Sigmoid colon (tissue), 4 donors: ENCODE results near the gene ELAPOR1.

Source experiments
- EP300 ChIP-seq, 4 donors: sonication (generic); formaldehyde crosslinking; IDR thresholded peaks; one replicate each; pipeline ENCODE4 v1.6.1; 2017; ENCODE audit warnings: antibody characterized with exemption in 4 of 4
- POLR2A ChIP-seq, 2 donors: fragments of 450-650 bp; IDR thresholded peaks; one replicate each; pipeline ENCODE4 v1.6.1; 2016; ENCODE audit warnings: antibody characterized with exemption in 2 of 2, mild to moderate bottlenecking in 2 of 2, moderate library complexity in 2 of 2

DNA sequence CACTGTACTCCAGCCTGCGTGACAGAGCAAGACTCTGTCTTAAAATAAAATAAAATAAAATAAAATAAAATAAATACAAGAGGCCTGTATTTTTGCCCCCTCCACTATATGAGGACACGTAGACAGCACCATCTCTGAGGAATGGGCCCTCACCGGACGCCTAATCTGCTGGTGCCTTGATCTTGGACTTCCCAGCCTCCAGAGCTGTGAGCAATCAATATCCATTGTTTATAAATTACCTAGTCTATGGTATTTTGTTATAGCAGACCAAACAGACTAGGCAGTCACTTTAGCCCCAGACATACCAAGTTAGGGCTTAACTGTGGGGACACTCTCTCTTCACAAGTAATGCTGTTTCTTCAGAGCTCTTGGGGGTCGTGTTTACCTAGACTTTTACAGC, 6.4 kb downstream of the ELAPOR1 start:
- no peak for TF ChIP-seq POLR2A (IDR thresholded peaks at IDR 0.05)
- no peak for TF ChIP-seq EP300 (IDR thresholded peaks at IDR 0.05)
